Germinal center (tissue), 1 donor: Measurements from ENCODE around the gene HDAC7.
"Not testable (repeated sequence)": the region's sequence is repeated elsewhere in the genome, so short reads cannot be mapped to it uniquely, and the experiment has no call there.

ENCODE experiments used
- DNase-seq: peaks from one replicate; pipeline ENCODE4 v3.0.0; 2012; ENCODE audit warnings: mixed read lengths, low spot score

The HDAC7 gene

GRCh38 chr12:47828976-47829482, 9.3 kb upstream of the HDAC7 start:
- DNase-seq: no peak

- no peak for DNase-seq
Measured at GRCh38 chr12:47828008-47828975, 8.6 kb upstream of the HDAC7 start.

DNA sequence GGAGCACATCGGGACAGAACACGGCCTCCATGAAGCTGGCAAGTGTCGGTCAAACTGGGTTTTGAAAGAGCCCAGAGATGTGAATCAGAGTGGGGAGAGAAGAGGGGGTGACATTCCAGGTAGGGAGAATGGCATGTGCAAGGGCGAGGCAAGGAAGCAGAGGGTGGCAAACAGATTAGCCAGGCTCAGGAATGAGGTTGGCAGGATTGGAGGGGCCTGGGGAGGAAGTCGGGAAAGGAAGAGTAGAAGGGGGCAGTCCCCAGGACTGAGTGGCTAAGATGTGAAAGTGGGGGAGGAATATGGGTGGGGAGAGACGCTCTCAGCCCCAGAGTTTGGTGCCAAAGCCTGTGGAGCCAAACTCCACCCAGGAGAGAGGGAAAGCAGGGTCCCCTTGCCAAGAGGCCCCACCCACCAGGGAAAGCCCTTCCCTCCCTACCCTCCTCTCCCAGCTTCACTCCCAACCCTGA, 5.5 kb upstream of the HDAC7 start:
- no peak for DNase-seq

DNA sequence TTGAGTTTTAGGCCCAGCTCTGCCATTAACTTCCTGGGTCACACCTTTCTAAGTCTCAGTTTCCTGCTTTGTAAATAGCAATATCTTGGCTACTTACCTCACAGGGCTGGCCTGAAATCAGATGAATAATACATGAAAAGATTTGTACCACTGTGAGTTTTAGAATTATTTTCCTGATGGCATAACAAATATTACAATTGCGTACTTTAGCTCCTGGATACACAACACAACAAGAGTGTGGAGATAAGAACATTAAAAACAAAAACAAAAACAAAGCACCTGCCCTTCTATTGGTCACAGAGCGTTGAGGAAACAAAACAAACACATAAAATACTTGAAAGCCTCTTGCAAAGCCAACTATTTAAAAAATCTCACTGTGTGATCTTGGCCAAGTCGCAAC, 4.9 kb upstream of the HDAC7 start:
- no peak for DNase-seq

- no peak for DNase-seq
Measured at GRCh38 chr12:47824198-47824597, 4.5 kb upstream of the HDAC7 start.

DNA sequence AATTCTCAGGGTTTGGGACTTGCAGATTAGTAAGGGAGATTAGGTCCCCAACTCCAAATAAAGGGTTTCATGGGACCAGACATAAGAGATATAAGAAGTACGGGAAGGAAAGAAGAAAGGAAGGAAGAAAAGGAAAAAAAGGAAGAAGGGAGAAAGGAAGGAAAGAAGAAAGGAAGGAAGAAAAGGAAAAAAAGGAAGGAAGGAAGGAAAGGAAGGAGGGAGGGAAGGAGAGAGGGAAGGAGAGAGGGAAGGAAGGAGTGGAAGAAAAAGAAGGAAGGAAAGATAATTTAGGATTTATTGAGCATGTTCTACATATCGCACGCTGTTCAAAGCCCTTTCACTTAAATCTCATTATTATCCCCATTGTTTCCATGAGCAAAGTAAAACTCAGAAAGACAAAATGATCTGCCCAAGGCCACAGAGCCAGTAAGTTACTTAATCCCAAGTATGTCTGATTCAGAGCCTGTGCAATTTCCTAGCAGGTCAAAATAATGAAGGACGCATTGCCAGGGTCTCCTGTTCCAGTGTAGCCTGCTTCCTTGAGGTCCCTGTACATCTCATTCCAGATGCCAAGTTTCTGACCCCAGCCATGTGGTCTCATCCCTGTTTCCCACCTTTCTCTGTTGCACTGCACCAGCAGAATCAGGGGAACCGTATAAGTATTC, 3.9 kb upstream of the HDAC7 start:
- DNase-seq: no peak

DNA sequence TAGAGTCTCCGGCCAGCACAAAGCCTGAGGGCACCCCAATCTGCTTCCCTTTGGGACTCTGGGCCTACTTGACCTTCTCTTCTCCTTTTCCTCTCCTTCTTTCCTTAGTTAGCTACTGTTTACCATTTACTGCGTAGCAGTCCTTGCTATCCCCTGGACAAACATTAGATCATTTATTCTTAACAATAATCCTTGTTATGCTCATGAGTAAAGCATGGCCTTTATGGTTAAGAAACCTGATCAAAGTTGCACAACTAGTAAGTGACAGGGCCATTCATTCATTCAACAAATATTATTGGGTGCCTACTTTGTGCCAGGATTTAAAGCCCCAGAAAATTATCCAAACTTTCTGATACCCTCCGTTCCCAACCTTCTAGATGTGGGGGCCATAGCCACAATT, 3.2 kb upstream of the HDAC7 start:
- DNase-seq: no peak

GRCh38 chr12:47822401-47822800, 2.7 kb upstream of the HDAC7 start:
- no peak for DNase-seq

GRCh38 chr12:47821346-47821706, 1.6 kb upstream of the HDAC7 start:
- DNase-seq: no peak

GRCh38 chr12:47820631-47821345, 1.1 kb upstream of the HDAC7 start:
- DNase-seq: no peak

GRCh38 chr12:47819138-47819895, 386 bp downstream of the HDAC7 start:
- DNase-seq: no peak

- DNase-seq: no peak
Measured at GRCh38 chr12:47818467-47819137, 1.1 kb downstream of the HDAC7 start.

- DNase-seq: no peak
Measured at GRCh38 chr12:47818007-47818376, 1.7 kb downstream of the HDAC7 start.

GRCh38 chr12:47817272-47818006, 2.3 kb downstream of the HDAC7 start:
- no peak for DNase-seq

DNA sequence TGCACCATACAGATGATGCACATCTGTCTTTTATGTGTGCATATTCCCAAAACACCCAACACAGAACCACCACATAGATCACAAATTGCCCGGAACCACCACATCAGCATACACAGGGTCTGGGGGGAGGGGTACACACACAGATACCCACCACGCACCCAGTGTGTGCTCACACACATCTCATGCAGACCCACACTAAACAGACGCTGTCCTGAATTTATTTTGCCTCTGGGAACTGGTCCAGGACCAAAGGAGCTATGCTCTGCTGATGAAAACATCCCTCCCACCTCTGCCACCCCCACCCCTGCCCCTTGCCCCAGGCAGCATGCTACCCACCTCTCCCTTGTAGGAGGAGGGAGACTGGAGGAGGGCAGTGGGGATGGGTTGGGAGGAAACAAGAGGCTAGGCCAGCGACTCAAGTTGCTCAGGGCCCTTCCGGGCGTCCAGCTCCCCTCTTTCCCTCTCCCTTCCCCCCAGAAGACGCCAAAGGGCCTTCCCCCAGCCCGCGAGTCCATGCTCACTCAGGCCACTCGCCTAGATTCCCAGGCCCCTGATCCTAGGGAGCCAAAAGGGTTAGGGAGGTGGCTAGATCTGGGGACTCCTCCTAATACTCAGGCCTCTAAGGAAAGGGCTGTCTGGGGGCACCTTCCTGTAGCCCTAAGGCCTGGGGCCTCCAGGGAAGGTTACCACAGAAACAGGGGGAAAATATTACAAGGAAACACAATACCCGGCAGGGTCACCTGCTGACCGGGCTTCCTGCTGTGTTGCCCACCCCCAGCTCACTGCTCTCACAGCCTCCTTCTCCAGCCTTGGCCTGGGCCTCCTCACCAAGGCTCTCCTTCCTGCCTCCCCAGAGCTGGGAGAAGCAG, 3.1 kb downstream of the HDAC7 start:
- DNase-seq: no peak

DNA sequence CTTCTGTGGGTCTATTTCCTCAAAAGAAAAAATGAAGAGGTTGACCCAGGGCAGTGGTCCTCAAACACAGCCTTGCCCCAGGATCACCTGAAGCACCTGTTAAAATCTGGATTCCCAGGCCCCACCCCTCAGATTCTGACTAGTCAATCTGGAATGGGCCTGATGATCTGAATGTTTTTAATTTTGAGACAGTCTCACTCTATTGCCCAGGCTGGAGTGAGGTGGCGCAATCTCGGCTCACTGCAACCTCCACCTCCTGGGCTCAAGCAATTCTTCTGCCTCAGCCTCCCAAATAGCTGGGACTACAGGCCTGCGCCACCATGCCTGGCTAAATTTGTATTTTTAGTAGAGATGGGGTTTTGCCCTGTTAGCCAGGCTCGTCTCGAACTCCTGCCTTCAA, 4.3 kb downstream of the HDAC7 start:
- DNase-seq: not testable (repeated sequence)

- DNase-seq: no peak
Measured at GRCh38 chr12:47814539-47815170, 5.0 kb downstream of the HDAC7 start.

DNA sequence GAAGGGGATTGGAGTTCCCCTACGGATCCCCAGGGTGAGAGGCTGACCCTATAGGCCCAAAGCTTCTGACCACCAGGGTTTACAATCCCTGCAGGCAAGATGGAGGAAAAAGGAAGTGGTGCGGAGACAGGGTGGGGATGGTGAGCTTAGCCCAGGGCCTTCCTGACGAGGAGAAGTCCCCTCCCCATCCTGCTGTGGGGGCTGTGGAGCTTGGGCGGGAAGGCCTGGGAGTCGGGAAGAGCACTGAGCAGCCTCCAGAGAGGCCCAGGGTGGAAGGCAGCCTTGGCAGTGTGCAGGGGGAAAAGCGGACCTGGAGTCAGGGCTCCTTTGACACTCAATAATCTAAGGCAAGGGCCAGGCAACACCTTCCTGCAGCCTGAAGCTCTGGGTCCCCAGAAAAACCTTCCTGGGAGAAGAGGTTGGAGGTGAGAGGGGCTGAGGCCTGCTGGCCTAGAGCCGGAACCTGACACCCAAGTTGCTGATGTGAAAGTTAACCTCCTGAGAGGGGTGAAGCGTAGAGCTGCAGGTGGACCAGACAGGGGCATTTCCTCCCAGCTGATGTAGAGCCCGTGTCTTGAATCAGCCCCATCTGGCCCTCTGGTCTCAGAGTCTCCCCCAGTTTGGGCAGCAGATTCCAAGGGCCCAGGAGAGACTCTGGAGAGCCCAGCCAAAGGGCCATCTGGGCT, 6.0 kb downstream of the HDAC7 start:
- no peak for DNase-seq
